HUES6 (cell line): Measurements from ENCODE around the gene ZC3H14.

Experiments
- H3K27ac ChIP-seq: 2 replicates; pipeline ENCODE4 v1.7.0; 2013; ENCODE audit warnings: low read depth, mild to moderate bottlenecking, low read length, inconsistent platforms
- H3K27me3 ChIP-seq: 2 replicates; pipeline ENCODE4 v1.6.1; 2013; ENCODE audit warnings: low read length; ENCODE audit not compliant: control insufficient read depth, insufficient read depth
- H3K36me3 ChIP-seq: 2 replicates; pipeline ENCODE4 v1.6.1; 2013; ENCODE audit warnings: low read length; ENCODE audit not compliant: control insufficient read depth, insufficient read depth
- H3K4me1 ChIP-seq: 2 replicates; pipeline ENCODE4 v1.6.1; 2013; ENCODE audit warnings: low read length; ENCODE audit not compliant: control insufficient read depth, insufficient read depth
- H3K4me3 ChIP-seq: 2 replicates; pipeline ENCODE4 v1.5.1; 2013; ENCODE audit warnings: low read depth, low read length
- H3K9ac ChIP-seq: one replicate; pipeline ENCODE4 v1.6.1; 2013; ENCODE audit warnings: mild to moderate bottlenecking, low read length
- H3K9me3 ChIP-seq: 2 replicates; pipeline ENCODE4 v1.6.1; 2013; ENCODE audit warnings: low read depth, low read length; ENCODE audit not compliant: control insufficient read depth, insufficient read depth

Gene ZC3H14

GRCh38 chr14:88611878-88612277 lies 49.0 kb downstream of the ZC3H14 start:
- H3K36me3 ChIP-seq: peaks cover 67% of the 10 kb centered on the region
- H3K9ac ChIP-seq: no peak overlapping the region
- no peak overlapping the region for H3K4me3 ChIP-seq
- no peak overlapping the region for H3K27ac ChIP-seq
- no peaks in the 10 kb centered on the region for H3K27me3 ChIP-seq
- H3K9me3 ChIP-seq: no peaks in the 10 kb centered on the region
- no peaks in the 10 kb centered on the region for H3K4me1 ChIP-seq

- peaks cover under 1% of the 10 kb centered on the region; the same call in 1 of the 2 replicates for H3K4me1 ChIP-seq
- H3K27ac ChIP-seq: no peak overlapping the region
- peaks cover 56% of the 10 kb centered on the region for H3K36me3 ChIP-seq
- H3K27me3 ChIP-seq: no peaks in the 10 kb centered on the region
- no peaks in the 10 kb centered on the region for H3K9me3 ChIP-seq
- H3K4me3 ChIP-seq: no peak overlapping the region
- H3K9ac ChIP-seq: no peak overlapping the region
Observed at GRCh38 chr14:88612981-88613380, 50.1 kb downstream of the ZC3H14 start.

GRCh38 chr14:88613552-88614010 lies 50.7 kb downstream of the ZC3H14 start:
- H3K9ac ChIP-seq: no peak overlapping the region
- no peaks in the 10 kb centered on the region for H3K27me3 ChIP-seq
- H3K36me3 ChIP-seq: peaks cover 50% of the 10 kb centered on the region
- no peak overlapping the region for H3K27ac ChIP-seq
- H3K9me3 ChIP-seq: no peaks in the 10 kb centered on the region
- H3K4me1 ChIP-seq: peaks cover 7% of the 10 kb centered on the region
- no peak overlapping the region for H3K4me3 ChIP-seq

GRCh38 chr14:88614218-88614907 lies 51.5 kb downstream of the ZC3H14 start:
- peaks cover 10% of the 10 kb centered on the region for H3K4me1 ChIP-seq
- H3K27ac ChIP-seq: no peak overlapping the region
- no peak overlapping the region for H3K9ac ChIP-seq

GRCh38 chr14:88616697-88617096 lies 53.9 kb downstream of the ZC3H14 start:
- no peaks in the 10 kb centered on the region for H3K9me3 ChIP-seq
- H3K36me3 ChIP-seq: peaks cover 19% of the 10 kb centered on the region
- H3K4me3 ChIP-seq: no peak overlapping the region
- H3K27ac ChIP-seq: no peak overlapping the region
- no peaks in the 10 kb centered on the region for H3K27me3 ChIP-seq
- H3K4me1 ChIP-seq: peaks cover 10% of the 10 kb centered on the region
- no peak overlapping the region for H3K9ac ChIP-seq

More at GRCh38 chr14:88614218-88614907, 51.5 kb downstream of the ZC3H14 start:
- Histone ChIP-seq H3K27me3 (no peaks in the 10 kb centered on the region), H3K9me3 (no peaks in the 10 kb centered on the region), H3K36me3 (peaks cover 42% of the 10 kb centered on the region), H3K4me3 (no peak overlapping the region)

- Histone ChIP-seq H3K4me3 (no peak overlapping the region), H3K9ac (no peak overlapping the region), H3K36me3 (peaks cover 13% of the 10 kb centered on the region), H3K27me3 (no peaks in the 10 kb centered on the region), H3K27ac (no peak overlapping the region), H3K4me1 (peaks cover 10% of the 10 kb centered on the region), H3K9me3 (no peaks in the 10 kb centered on the region)
Observed at GRCh38 chr14:88617479-88617878, 54.6 kb downstream of the ZC3H14 start.

- Histone ChIP-seq H3K36me3 (peaks cover 3% of the 10 kb centered on the region), H3K27ac (no peak overlapping the region; the same call in 1 of the 2 replicates), H3K4me3 (no peak overlapping the region), H3K9ac (no peak overlapping the region), H3K9me3 (no peaks in the 10 kb centered on the region), H3K27me3 (no peaks in the 10 kb centered on the region), H3K4me1 (peaks cover 10% of the 10 kb centered on the region)
Observed at GRCh38 chr14:88618476-88618875, 55.6 kb downstream of the ZC3H14 start.

- H3K9ac ChIP-seq: no peak overlapping the region
- H3K4me1 ChIP-seq: peaks cover 10% of the 10 kb centered on the region
Observed at GRCh38 chr14:88621100-88621499, 58.3 kb downstream of the ZC3H14 start.

GRCh38 chr14:88625671-88626070 lies 62.8 kb downstream of the ZC3H14 start:
- Histone ChIP-seq H3K27ac (no peak overlapping the region), H3K9me3 (no peaks in the 10 kb centered on the region), H3K36me3 (no peaks in the 10 kb centered on the region), H3K4me3 (no peak overlapping the region), H3K4me1 (peaks cover 4% of the 10 kb centered on the region; the same call in 1 of the 2 replicates), H3K27me3 (no peaks in the 10 kb centered on the region), H3K9ac (no peak overlapping the region)

More at GRCh38 chr14:88621100-88621499, 58.3 kb downstream of the ZC3H14 start:
- H3K36me3 ChIP-seq: no peaks in the 10 kb centered on the region
- H3K27ac ChIP-seq: no peak overlapping the region
- H3K9me3 ChIP-seq: no peaks in the 10 kb centered on the region
- H3K27me3 ChIP-seq: no peaks in the 10 kb centered on the region
- H3K4me3 ChIP-seq: no peak overlapping the region

GRCh38 chr14:88628033-88628432 lies 65.2 kb downstream of the ZC3H14 start:
- no peaks in the 10 kb centered on the region for H3K9me3 ChIP-seq
- H3K4me3 ChIP-seq: no peak overlapping the region
- no peaks in the 10 kb centered on the region for H3K36me3 ChIP-seq
- H3K27ac ChIP-seq: no peak overlapping the region
- H3K4me1 ChIP-seq: peaks cover 4% of the 10 kb centered on the region; the same call in 1 of the 2 replicates
- H3K27me3 ChIP-seq: no peaks in the 10 kb centered on the region
- no peak overlapping the region for H3K9ac ChIP-seq

GRCh38 chr14:88628462-88628861 lies 65.6 kb downstream of the ZC3H14 start:
- H3K36me3 ChIP-seq: no peaks in the 10 kb centered on the region
- peaks cover 4% of the 10 kb centered on the region; the same call in 1 of the 2 replicates for H3K4me1 ChIP-seq
- no peak overlapping the region for H3K9ac ChIP-seq
- H3K9me3 ChIP-seq: no peaks in the 10 kb centered on the region
- H3K4me3 ChIP-seq: no peak overlapping the region
- H3K27me3 ChIP-seq: no peaks in the 10 kb centered on the region
- no peak overlapping the region for H3K27ac ChIP-seq
